ENCODE measurements around the gene TARBP2. TPM values are rescaled to one million over a fixed set of nuclear protein-coding genes. Genes with fewer than 3 reads are reported as not detected.
"Not testable (repeated sequence)": the region's sequence is repeated elsewhere in the genome, so short reads cannot be mapped to it uniquely, and the experiment has no call there.

The TARBP2 gene
- total and polyA plus RNA-seq, 2 donors = 38.8 to 41.2 TPM

- H3K4me1 ChIP-seq (ENCODE audit: control insufficient read depth in 2 of 2, insufficient read depth in 2 of 2, low read length in 2 of 2) = peaks cover 0 to 2% of the 10 kb centered on the region in 2 donors
- 100% methylated on average over 1 of the region's 1 CpG for WGBS
Observed at GRCh38 chr12:53468282-53468681, 32.8 kb upstream of the TARBP2 start.

DNA sequence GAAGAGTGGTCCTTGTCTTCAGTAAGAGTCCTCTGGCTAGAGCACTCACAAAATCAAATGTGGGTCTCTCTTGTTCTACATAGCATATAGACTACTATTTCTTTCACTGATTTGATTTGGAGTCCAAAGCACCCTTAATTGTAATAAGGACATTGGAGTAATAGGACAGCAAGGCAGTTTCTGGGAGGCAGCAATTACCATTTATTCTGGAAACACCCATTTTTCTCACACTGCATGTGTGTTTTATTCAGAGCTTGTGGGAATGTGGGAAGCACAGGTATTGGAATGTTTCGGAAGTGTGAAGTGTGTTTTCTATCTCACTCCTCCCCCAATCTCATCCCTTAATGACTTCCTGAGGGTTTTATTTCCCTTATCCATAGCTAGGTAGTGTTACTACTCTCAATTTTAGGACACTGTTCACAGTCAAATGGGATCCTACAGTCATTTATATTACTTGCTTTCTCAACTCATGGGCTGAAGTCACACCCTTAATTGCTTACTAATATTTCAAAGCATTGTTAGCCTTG lies 29.0 kb upstream of the TARBP2 start:
- Histone ChIP-seq H3K27me3 (ENCODE audit: control insufficient read depth in 2 of 2, insufficient read depth in 1 of 2, low read length in 1 of 2) (no peaks in the 10 kb centered on the region), H3K36me3 (ENCODE audit: control insufficient read depth in 2 of 2, insufficient read depth in 2 of 2, low read length in 1 of 2) (peaks cover 92 to 99% of the 10 kb centered on the region in 2 donors)

More at GRCh38 chr12:53468282-53468681, 32.8 kb upstream of the TARBP2 start:
- H3K4me3 ChIP-seq (ENCODE audit: low read length in 2 of 2) = no peak overlapping the region
- H3K36me3 ChIP-seq (ENCODE audit: control insufficient read depth in 2 of 2, insufficient read depth in 2 of 2, low read length in 1 of 2) = peaks cover 97 to 99% of the 10 kb centered on the region in 2 donors
- DNase-seq (ENCODE audit: low read depth in 6 of 9, low spot score in 9 of 9) = no peak
- H3K27me3 ChIP-seq (ENCODE audit: control insufficient read depth in 2 of 2, insufficient read depth in 1 of 2, low read length in 1 of 2) = no peaks in the 10 kb centered on the region
- no peak overlapping the region for H3K27ac ChIP-seq (ENCODE audit: low read depth in 1 of 2, low read length in 1 of 2)
- no peaks in the 10 kb centered on the region for H3K9me3 ChIP-seq (ENCODE audit: control insufficient read depth in 2 of 2, insufficient read depth in 1 of 2, low read length in 1 of 2)

DNA sequence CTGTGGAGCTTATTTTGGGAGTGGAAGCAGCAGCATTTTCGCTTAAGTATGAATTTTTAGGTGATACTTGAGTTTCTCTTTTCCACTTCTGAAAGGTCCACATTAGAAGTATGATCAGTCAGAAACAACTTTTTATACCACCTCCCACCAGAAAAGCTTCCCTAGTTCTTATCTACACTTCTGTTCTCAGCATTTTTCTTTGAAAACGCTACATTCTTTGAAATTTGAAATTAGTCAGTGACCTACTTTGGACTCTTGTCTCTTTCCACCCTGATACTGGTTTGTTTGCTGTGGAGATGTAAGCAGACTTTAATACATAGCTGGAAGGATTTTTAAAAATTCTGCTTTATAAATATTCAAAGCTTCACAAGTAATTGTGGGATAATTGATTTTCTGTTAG lies 27.0 kb upstream of the TARBP2 start:
- Histone ChIP-seq H3K4me1 (ENCODE audit: control insufficient read depth in 2 of 2, insufficient read depth in 2 of 2, low read length in 2 of 2) (no peaks in the 10 kb centered on the region), H3K9me3 (ENCODE audit: control insufficient read depth in 2 of 2, insufficient read depth in 1 of 2, low read length in 1 of 2) (no peaks in the 10 kb centered on the region), H3K27ac (ENCODE audit: low read depth in 1 of 2, low read length in 1 of 2) (no peak overlapping the region), H3K4me3 (ENCODE audit: low read length in 2 of 2) (no peak overlapping the region), H3K36me3 (ENCODE audit: control insufficient read depth in 2 of 2, insufficient read depth in 2 of 2, low read length in 1 of 2) (peaks cover 85 to 98% of the 10 kb centered on the region in 2 donors), H3K27me3 (ENCODE audit: control insufficient read depth in 2 of 2, insufficient read depth in 1 of 2, low read length in 1 of 2) (no peaks in the 10 kb centered on the region)
- DNase-seq (ENCODE audit: low read depth in 6 of 9, low spot score in 9 of 9) = no peak
- WGBS = 92% methylated on average over 2 of the region's 2 CpGs

More for the DNA sequence above, 29.0 kb upstream of the TARBP2 start:
- Histone ChIP-seq H3K27ac (ENCODE audit: low read depth in 1 of 2, low read length in 1 of 2) (no peak overlapping the region), H3K4me1 (ENCODE audit: control insufficient read depth in 2 of 2, insufficient read depth in 2 of 2, low read length in 2 of 2) (no peaks in the 10 kb centered on the region), H3K4me3 (ENCODE audit: low read length in 2 of 2) (no peak overlapping the region), H3K9me3 (ENCODE audit: control insufficient read depth in 2 of 2, insufficient read depth in 1 of 2, low read length in 1 of 2) (no peaks in the 10 kb centered on the region)
- 96% methylated on average over 1 of the region's 1 CpG for WGBS
- DNase-seq (ENCODE audit: low read depth in 6 of 9, low spot score in 9 of 9) = no peak

GRCh38 chr12:53474819-53475218 lies 26.3 kb upstream of the TARBP2 start:
- Histone ChIP-seq H3K27ac (ENCODE audit: low read depth in 1 of 2, low read length in 1 of 2) (no peak overlapping the region), H3K4me1 (ENCODE audit: control insufficient read depth in 2 of 2, insufficient read depth in 2 of 2, low read length in 2 of 2) (no peaks in the 10 kb centered on the region), H3K36me3 (ENCODE audit: control insufficient read depth in 2 of 2, insufficient read depth in 2 of 2, low read length in 1 of 2) (peaks cover 83 to 98% of the 10 kb centered on the region in 2 donors), H3K27me3 (ENCODE audit: control insufficient read depth in 2 of 2, insufficient read depth in 1 of 2, low read length in 1 of 2) (no peaks in the 10 kb centered on the region), H3K9me3 (ENCODE audit: control insufficient read depth in 2 of 2, insufficient read depth in 1 of 2, low read length in 1 of 2) (no peaks in the 10 kb centered on the region), H3K4me3 (ENCODE audit: low read length in 2 of 2) (no peak overlapping the region)
- DNase-seq (ENCODE audit: low read depth in 6 of 9, low spot score in 9 of 9) = no peak
- 96% methylated on average over 13 of the region's 13 CpGs for WGBS

GRCh38 chr12:53476769-53477209 lies 24.3 kb upstream of the TARBP2 start:
- DNase-seq (ENCODE audit: low read depth in 6 of 9, low spot score in 9 of 9) = peak in 1 of 9 donors; percentile 37
- no peaks in the 10 kb centered on the region for H3K9me3 ChIP-seq (ENCODE audit: control insufficient read depth in 2 of 2, insufficient read depth in 1 of 2, low read length in 1 of 2)
- H3K4me1 ChIP-seq (ENCODE audit: control insufficient read depth in 2 of 2, insufficient read depth in 2 of 2, low read length in 2 of 2) = no peaks in the 10 kb centered on the region
- H3K4me3 ChIP-seq (ENCODE audit: low read length in 2 of 2) = no peak overlapping the region
- H3K36me3 ChIP-seq (ENCODE audit: control insufficient read depth in 2 of 2, insufficient read depth in 2 of 2, low read length in 1 of 2) = peaks cover 81 to 98% of the 10 kb centered on the region in 2 donors
- no peaks in the 10 kb centered on the region for H3K27me3 ChIP-seq (ENCODE audit: control insufficient read depth in 2 of 2, insufficient read depth in 1 of 2, low read length in 1 of 2)
- H3K27ac ChIP-seq (ENCODE audit: low read depth in 1 of 2, low read length in 1 of 2) = no peak overlapping the region
- 88% methylated on average over 2 of the region's 2 CpGs for WGBS

GRCh38 chr12:53478865-53479264 lies 22.2 kb upstream of the TARBP2 start:
- 93% methylated on average over 1 of the region's 1 CpG for WGBS

DNA sequence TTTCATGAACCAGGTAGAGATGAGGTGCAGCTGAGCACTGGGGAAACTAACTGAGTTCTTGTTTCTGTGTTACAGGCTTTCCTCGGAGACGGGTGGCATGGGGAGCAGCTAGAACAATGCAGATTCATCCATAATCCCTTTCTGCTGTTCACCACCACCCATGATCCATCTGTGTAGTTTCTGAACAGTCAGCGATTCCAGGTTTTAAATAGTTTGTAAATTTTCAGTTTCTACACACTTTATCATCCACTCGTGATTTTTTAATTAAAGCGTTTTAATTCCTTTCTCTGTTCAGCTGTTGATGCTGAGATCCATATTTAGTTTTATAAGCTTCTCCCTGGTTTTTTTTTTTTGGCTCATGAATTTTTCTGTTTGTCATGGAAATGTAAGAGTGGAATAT lies 21.8 kb upstream of the TARBP2 start:
- 97% methylated on average over 5 of the region's 5 CpGs for WGBS
- H3K27me3 ChIP-seq (ENCODE audit: control insufficient read depth in 2 of 2, insufficient read depth in 1 of 2, low read length in 1 of 2) = no peaks in the 10 kb centered on the region
- no peak for DNase-seq (ENCODE audit: low read depth in 6 of 9, low spot score in 9 of 9)
- H3K9me3 ChIP-seq (ENCODE audit: control insufficient read depth in 2 of 2, insufficient read depth in 1 of 2, low read length in 1 of 2) = no peaks in the 10 kb centered on the region
- H3K36me3 ChIP-seq (ENCODE audit: control insufficient read depth in 2 of 2, insufficient read depth in 2 of 2, low read length in 1 of 2) = peaks cover 84 to 97% of the 10 kb centered on the region in 2 donors
- H3K4me3 ChIP-seq (ENCODE audit: low read length in 2 of 2) = no peak overlapping the region
- H3K4me1 ChIP-seq (ENCODE audit: control insufficient read depth in 2 of 2, insufficient read depth in 2 of 2, low read length in 2 of 2) = no peaks in the 10 kb centered on the region
- H3K27ac ChIP-seq (ENCODE audit: low read depth in 1 of 2, low read length in 1 of 2) = no peak overlapping the region

More at GRCh38 chr12:53478865-53479264, 22.2 kb upstream of the TARBP2 start:
- Histone ChIP-seq H3K27ac (ENCODE audit: low read depth in 1 of 2, low read length in 1 of 2) (no peak overlapping the region), H3K9me3 (ENCODE audit: control insufficient read depth in 2 of 2, insufficient read depth in 1 of 2, low read length in 1 of 2) (no peaks in the 10 kb centered on the region), H3K4me3 (ENCODE audit: low read length in 2 of 2) (no peak overlapping the region), H3K4me1 (ENCODE audit: control insufficient read depth in 2 of 2, insufficient read depth in 2 of 2, low read length in 2 of 2) (no peaks in the 10 kb centered on the region), H3K36me3 (ENCODE audit: control insufficient read depth in 2 of 2, insufficient read depth in 2 of 2, low read length in 1 of 2) (peaks cover 84 to 98% of the 10 kb centered on the region in 2 donors), H3K27me3 (ENCODE audit: control insufficient read depth in 2 of 2, insufficient read depth in 1 of 2, low read length in 1 of 2) (no peaks in the 10 kb centered on the region)
- no peak for DNase-seq (ENCODE audit: low read depth in 6 of 9, low spot score in 9 of 9)

DNA sequence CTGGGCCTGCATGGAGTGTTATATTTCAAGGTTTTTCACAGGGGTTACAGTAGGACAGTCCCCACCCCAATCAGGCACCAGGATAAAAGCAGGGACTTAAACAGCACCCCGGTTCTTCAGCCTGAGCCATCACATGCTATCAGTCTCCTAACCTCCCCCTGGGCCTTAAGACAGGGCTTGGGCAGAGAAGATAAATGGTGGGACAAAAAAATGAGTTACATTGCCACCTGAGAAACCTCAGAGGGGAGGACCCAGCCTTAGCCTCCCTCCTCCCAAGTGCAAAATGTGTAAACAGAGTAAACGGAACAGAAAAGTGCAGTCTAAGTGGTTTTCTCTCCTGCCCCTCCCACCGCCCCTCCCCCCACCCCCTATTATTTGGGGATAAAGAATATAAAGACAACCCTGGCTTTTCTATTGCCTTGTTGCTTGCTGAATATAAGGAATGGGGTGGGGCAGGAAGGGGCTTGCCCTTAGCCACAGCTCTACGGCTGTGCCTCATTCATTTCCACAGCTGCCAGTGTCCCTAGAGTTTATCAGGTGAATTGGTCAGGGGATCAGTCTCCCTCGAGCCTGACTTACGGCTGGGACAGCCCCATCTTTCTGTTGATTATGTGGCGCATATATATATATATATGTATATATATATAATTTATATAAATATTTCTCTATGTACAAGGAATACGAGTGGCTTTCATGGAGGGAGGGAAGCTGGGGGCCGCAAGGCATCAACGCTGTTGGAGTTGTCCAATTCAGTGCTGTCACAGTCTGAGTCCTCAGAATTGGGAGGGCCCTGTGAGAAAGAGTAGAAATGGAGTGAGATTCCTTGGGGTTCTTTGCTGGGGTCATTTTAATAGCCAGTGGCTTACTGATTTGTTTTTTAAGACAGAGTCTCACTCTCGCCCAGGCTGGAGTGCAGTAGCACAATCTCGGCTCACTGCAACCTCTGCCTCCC lies 20.3 kb upstream of the TARBP2 start:
- WGBS = 93% methylated on average over 12 of the region's 12 CpGs
- no peaks in the 10 kb centered on the region for H3K27me3 ChIP-seq (ENCODE audit: control insufficient read depth in 2 of 2, insufficient read depth in 1 of 2, low read length in 1 of 2)
- H3K36me3 ChIP-seq (ENCODE audit: control insufficient read depth in 2 of 2, insufficient read depth in 2 of 2, low read length in 1 of 2) = peaks cover 84 to 95% of the 10 kb centered on the region in 2 donors
- no peak overlapping the region for H3K4me3 ChIP-seq (ENCODE audit: low read length in 2 of 2)
- H3K4me1 ChIP-seq (ENCODE audit: control insufficient read depth in 2 of 2, insufficient read depth in 2 of 2, low read length in 2 of 2) = no peaks in the 10 kb centered on the region
- DNase-seq (ENCODE audit: low read depth in 6 of 9, low spot score in 9 of 9) = no peak
- no peaks in the 10 kb centered on the region for H3K9me3 ChIP-seq (ENCODE audit: control insufficient read depth in 2 of 2, insufficient read depth in 1 of 2, low read length in 1 of 2)
- no peak overlapping the region for H3K27ac ChIP-seq (ENCODE audit: low read depth in 1 of 2, low read length in 1 of 2)

DNA sequence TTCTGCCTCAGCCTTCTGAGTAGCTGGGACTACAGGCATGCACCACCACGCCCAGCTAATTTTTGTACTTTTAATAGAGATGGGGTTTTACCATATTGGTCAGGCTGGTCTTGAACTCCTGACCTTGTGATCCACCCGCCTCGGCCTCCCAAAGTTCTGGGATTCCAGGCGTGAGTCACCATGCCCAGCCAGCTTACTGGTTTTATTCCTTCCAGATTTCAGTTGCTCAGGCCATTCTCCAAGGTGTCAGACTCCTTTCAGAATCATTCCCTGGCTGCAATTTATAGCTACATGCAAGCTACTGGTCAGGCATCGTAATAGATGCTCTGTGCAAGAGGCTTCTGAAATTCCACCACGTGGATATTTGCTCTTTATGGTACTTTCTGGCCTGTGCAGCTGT lies 19.6 kb upstream of the TARBP2 start:
- WGBS = 95% methylated on average over 6 of the region's 6 CpGs
- DNase-seq (ENCODE audit: low read depth in 6 of 9, low spot score in 9 of 9); H3K4me3 ChIP-seq (ENCODE audit: low read length in 2 of 2); H3K27me3 ChIP-seq (ENCODE audit: control insufficient read depth in 2 of 2, insufficient read depth in 1 of 2, low read length in 1 of 2); H3K9me3 ChIP-seq (ENCODE audit: control insufficient read depth in 2 of 2, insufficient read depth in 1 of 2, low read length in 1 of 2); H3K27ac ChIP-seq (ENCODE audit: low read depth in 1 of 2, low read length in 1 of 2); H3K4me1 ChIP-seq (ENCODE audit: control insufficient read depth in 2 of 2, insufficient read depth in 2 of 2, low read length in 2 of 2): not testable (repeated sequence)
- H3K36me3 ChIP-seq (ENCODE audit: control insufficient read depth in 2 of 2, insufficient read depth in 2 of 2, low read length in 1 of 2) = peaks cover 84 to 95% of the 10 kb centered on the region in 2 donors
